Measurements from ENCODE around the gene RPN2. TPM values are rescaled to one million over a fixed set of nuclear protein-coding genes. Genes with fewer than 3 reads are reported as not detected.

Gene RPN2
- polyA plus RNA-seq, 1 donor (not counting 4 experiments of a cell fraction or from before 2014, with no cell fraction given), result 220 TPM

DNA sequence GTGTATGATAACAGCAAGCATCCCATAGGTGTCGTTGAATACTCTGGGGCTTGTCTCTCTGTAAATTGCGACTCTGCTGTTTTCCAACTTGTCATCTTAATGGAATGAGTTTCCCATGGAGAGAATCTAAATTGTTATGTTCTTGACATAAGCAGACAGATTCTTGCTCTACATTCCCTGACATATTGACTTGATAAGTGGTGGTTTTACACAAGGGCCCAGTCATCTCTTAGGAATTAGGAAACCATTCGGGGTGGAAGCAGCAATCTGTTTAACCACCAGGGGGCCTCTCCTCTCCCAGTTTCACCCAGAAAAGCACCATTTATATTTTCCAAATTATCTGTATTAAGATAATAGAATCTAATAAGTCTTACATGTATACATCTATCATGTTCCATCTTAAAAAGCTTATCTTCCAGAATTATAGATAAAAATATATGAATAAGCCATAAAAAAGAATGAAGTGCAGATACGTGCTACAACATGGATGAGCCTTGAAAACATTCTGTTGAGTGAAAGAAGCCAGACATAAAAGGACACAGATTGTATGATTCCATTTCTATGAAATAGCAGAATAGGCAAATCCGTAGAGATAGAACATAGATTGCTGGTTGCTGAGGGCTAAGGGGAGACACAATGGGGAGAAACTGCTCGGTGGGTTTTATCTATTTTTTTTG, 23.3 kb downstream of the RPN2 start:
- Histone ChIP-seq H3K4me2 (ENCODE audit: control insufficient read depth, extremely low read depth, insufficient read depth, low read depth, low read length) (peak overlapping the region; percentile 69), H2AFZ (ENCODE audit: control insufficient read depth, low read length) (no peak overlapping the region), H3K27ac (ENCODE audit: control insufficient read depth, insufficient read depth, low read length) (peak overlapping the region; percentile 59), H3K79me2 (ENCODE audit: control insufficient read depth, insufficient read depth, low read length) (peaks cover 33% of the 10 kb centered on the region), H3K36me3 (ENCODE audit: control insufficient read depth in 2 of 2, extremely low read depth in 1 of 2, insufficient read depth in 2 of 2, low read length in 2 of 2) (peaks cover 31 to 41% of the 10 kb centered on the region in 2 experiments), H4K20me1 (ENCODE audit: control insufficient read depth, extremely low read depth, insufficient read depth, low read length) (peaks cover 10% of the 10 kb centered on the region), H3K9ac (ENCODE audit: control insufficient read depth, extremely low read depth, insufficient read depth, low read length) (no peak overlapping the region), H3K9me1 (ENCODE audit: control insufficient read depth, extremely low read depth, insufficient read depth, low read length) (no peaks in the 10 kb centered on the region), H3K27me3 (ENCODE audit: control insufficient read depth, extremely low read depth, insufficient read depth, low read length) (no peaks in the 10 kb centered on the region), H3K4me3 (ENCODE audit: control insufficient read depth in 2 of 3, extremely low read depth in 1 of 3, insufficient read depth in 2 of 3, low read depth in 1 of 3, low read length in 3 of 3) (no peak overlapping the region), H3K4me1 (ENCODE audit: control insufficient read depth, extremely low read depth, insufficient read depth, low read length) (peaks cover 16% of the 10 kb centered on the region), H3K9me3 (ENCODE audit: control insufficient read depth, low read depth, low read length) (no peaks in the 10 kb centered on the region)
- peak; percentile 86 for DNase-seq (ENCODE audit: low read depth, low spot score)
- dilution Hi-C loops (cut with MboI; ENCODE audit: extremely low pct_ligation_motif_present, low sequenced_read_pairs), result loop anchor here (5.0 kb wide), 1 partner anchor 55 kb away; no protein-coding TSS in a partner anchor
- FAIRE-seq, result peak; percentile 84
- TF ChIP-seq, protein P1, sequence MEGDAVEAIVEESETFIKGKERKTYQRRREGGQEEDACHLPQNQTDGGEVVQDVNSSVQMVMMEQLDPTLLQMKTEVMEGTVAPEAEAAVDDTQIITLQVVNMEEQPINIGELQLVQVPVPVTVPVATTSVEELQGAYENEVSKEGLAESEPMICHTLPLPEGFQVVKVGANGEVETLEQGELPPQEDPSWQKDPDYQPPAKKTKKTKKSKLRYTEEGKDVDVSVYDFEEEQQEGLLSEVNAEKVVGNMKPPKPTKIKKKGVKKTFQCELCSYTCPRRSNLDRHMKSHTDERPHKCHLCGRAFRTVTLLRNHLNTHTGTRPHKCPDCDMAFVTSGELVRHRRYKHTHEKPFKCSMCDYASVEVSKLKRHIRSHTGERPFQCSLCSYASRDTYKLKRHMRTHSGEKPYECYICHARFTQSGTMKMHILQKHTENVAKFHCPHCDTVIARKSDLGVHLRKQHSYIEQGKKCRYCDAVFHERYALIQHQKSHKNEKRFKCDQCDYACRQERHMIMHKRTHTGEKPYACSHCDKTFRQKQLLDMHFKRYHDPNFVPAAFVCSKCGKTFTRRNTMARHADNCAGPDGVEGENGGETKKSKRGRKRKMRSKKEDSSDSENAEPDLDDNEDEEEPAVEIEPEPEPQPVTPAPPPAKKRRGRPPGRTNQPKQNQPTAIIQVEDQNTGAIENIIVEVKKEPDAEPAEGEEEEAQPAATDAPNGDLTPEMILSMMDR (optimal IDR thresholded peaks at IDR 0.05 in 1 of 3, IDR thresholded peaks at IDR 0.05 in 1 of 3, conservative IDR thresholded peaks at IDR 0.05 in 1 of 3; ENCODE audit: extremely low read depth in 1 of 3, insufficient read depth in 2 of 3, low read length in 3 of 3), result peak; percentile 62 to 91 (median 72)
- TF ChIP-seq EZH2 (IDR thresholded peaks at IDR 0.05; ENCODE audit: low read length), result no peak

DNA sequence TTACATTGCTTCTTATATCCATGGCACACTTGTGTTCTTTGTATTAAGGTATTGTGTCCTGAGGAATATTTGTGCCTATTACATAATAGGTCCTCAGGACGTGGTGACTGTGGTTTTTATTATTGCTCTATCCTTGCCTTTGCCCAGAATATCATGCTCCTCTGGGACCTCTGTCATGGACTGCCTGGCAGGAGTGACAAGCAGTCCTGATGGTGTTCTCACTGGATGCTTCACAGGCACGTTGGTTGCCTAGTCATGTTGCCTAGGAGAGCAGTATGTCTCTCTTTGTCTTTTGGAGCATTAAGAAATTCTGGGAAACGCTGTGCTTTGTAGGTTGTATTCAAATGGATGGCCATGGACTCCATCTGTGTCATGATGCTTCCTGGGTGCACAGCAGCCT, 24.9 kb downstream of the RPN2 start:
- TF ChIP-seq, protein P1 (optimal IDR thresholded peaks at IDR 0.05 in 1 of 3, IDR thresholded peaks at IDR 0.05 in 1 of 3, conservative IDR thresholded peaks at IDR 0.05 in 1 of 3; ENCODE audit: extremely low read depth in 1 of 3, insufficient read depth in 2 of 3, low read length in 3 of 3), result no peak
- TF ChIP-seq EZH2 (IDR thresholded peaks at IDR 0.05; ENCODE audit: low read length), result no peak
- Histone ChIP-seq H3K4me3 (ENCODE audit: control insufficient read depth in 2 of 3, extremely low read depth in 1 of 3, insufficient read depth in 2 of 3, low read depth in 1 of 3, low read length in 3 of 3) (no peak overlapping the region), H2AFZ (ENCODE audit: control insufficient read depth, low read length) (no peak overlapping the region), H3K9me3 (ENCODE audit: control insufficient read depth, low read depth, low read length) (no peaks in the 10 kb centered on the region), H3K27ac (ENCODE audit: control insufficient read depth, insufficient read depth, low read length) (no peak overlapping the region), H3K9ac (ENCODE audit: control insufficient read depth, extremely low read depth, insufficient read depth, low read length) (no peak overlapping the region), H3K4me1 (ENCODE audit: control insufficient read depth, extremely low read depth, insufficient read depth, low read length) (peaks cover 17% of the 10 kb centered on the region), H3K27me3 (ENCODE audit: control insufficient read depth, extremely low read depth, insufficient read depth, low read length) (no peaks in the 10 kb centered on the region), H3K9me1 (ENCODE audit: control insufficient read depth, extremely low read depth, insufficient read depth, low read length) (no peaks in the 10 kb centered on the region), H3K4me2 (ENCODE audit: control insufficient read depth, extremely low read depth, insufficient read depth, low read depth, low read length) (no peak overlapping the region), H4K20me1 (ENCODE audit: control insufficient read depth, extremely low read depth, insufficient read depth, low read length) (peaks cover 5% of the 10 kb centered on the region), H3K79me2 (ENCODE audit: control insufficient read depth, insufficient read depth, low read length) (peaks cover 20% of the 10 kb centered on the region), H3K36me3 (ENCODE audit: control insufficient read depth in 2 of 2, extremely low read depth in 1 of 2, insufficient read depth in 2 of 2, low read length in 2 of 2) (peaks cover 33 to 40% of the 10 kb centered on the region in 2 experiments)
- dilution Hi-C loops (cut with MboI; ENCODE audit: extremely low pct_ligation_motif_present, low sequenced_read_pairs), result loop anchor here (5.0 kb wide), 1 partner anchor 53 kb away; no protein-coding TSS in a partner anchor
- DNase-seq (ENCODE audit: low read depth, low spot score), result no peak
- FAIRE-seq, result no peak

Data from keratinocyte (primary cell).